GM12873 (cell line): Measurements from ENCODE around the gene NFIB.

Source experiments
- TF ChIP-seq, protein P1 (sequence below): IDR thresholded peaks from 2 replicates; pipeline ENCODE4 v1.5.1; 2012; ENCODE audit warnings: low read depth, mild to moderate bottlenecking, moderate library complexity, low read length, control low read depth; ENCODE audit not compliant: insufficient read depth; ENCODE audit errors: missing control alignments

Gene NFIB

DNA sequence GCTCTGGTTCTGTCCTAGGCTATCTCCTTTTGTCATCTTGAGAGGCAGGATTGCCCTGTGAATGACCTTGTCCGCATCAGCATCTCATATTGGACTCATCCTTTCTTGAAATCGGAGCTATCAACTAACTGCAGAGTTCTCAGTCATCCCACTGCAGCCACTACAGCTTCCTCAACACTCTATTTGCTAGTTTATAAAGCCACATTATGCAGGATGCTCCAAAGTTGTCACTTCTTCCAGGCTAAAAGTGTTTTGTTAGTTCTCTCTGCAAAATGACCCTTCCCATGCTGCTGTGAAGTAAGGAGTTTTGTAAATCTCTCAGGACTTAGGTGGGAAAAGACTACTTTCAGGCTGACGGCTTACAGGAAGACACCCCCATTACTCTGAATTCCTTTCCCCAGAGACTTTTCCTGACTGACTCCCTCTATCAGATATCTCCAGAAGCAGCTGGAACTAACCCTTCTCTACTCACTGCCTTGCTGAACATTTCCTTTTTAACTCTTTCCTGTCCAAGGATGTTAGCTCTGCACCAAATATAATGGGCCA, 257.6 kb downstream of the NFIB start:
- TF ChIP-seq, protein P1, sequence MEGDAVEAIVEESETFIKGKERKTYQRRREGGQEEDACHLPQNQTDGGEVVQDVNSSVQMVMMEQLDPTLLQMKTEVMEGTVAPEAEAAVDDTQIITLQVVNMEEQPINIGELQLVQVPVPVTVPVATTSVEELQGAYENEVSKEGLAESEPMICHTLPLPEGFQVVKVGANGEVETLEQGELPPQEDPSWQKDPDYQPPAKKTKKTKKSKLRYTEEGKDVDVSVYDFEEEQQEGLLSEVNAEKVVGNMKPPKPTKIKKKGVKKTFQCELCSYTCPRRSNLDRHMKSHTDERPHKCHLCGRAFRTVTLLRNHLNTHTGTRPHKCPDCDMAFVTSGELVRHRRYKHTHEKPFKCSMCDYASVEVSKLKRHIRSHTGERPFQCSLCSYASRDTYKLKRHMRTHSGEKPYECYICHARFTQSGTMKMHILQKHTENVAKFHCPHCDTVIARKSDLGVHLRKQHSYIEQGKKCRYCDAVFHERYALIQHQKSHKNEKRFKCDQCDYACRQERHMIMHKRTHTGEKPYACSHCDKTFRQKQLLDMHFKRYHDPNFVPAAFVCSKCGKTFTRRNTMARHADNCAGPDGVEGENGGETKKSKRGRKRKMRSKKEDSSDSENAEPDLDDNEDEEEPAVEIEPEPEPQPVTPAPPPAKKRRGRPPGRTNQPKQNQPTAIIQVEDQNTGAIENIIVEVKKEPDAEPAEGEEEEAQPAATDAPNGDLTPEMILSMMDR = no peak

DNA sequence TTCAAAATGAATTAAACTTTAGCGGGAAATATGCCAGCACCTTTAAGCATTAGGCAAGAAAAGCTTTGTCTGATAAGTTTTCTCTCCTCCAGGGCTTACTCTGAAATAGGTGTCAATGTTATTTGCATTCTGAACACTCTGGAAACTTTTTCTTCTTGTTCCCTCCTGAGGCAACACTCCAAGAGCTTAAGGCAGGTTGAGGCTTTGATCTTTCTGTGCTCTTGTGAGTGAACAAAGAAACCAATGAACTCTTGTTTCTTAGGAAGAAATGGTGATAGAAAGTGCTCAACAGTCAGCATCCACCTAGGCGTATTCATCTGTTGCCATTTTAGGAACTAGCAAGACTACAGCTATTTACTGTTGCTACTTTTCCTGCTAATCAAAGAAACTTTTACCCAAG, 259.8 kb downstream of the NFIB start:
- TF ChIP-seq, protein P1 = no peak

DNA sequence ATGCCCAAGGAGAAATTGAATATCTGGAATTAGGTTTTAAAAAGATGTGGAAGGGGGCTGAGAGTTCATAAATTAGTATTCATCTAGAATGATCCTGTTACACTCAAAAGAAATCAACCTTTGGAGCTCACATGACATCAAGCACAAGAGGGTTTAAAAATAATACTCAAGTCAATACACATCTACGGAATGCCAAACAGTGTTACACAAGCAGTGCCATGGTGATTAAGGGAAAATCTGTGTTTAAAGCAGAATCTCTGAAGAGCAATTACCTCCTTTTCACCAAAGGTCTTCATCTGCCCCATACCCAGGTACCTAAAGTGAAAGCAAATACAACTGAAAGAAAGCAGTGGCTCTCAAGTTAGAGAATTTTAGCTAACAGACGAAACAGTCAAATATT, 261.6 kb downstream of the NFIB start:
- TF ChIP-seq, protein P1 = no peak

DNA sequence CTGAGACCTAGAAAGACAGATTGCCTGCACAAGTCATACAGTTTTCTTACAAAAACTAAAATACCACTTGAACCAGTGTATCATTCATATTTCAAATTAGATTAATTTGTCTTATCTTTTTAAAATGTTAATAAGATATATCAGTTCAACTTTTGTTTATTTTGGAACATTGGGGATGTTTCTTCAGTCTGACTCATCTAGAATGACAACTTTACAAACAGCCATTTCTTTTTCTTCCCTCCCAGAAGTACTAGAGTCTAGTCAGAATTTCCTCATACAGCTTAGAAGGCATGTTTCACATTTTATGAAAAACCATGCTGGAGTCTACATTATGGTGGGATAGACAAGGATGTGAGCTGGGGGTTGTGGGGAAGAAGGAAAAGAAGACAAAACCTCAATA, 262.5 kb downstream of the NFIB start:
- TF ChIP-seq, protein P1 = no peak

DNA sequence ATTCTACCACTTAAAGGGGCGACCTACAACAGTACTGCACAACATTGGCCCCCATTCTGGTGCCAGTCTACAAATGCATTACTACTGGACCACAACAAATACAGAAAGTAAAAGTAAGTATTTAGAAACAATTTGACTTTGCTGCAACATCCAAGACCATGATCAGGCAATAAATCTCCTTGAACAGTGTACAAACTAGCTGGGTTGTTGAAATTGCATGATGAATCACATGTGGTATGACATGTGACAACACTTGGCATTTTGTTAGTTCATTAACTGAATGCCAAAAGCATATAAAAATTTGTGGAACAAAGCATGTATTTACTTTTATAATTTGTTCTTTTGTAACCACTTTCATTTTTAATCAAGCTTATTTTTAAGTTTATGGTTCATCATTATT, 270.5 kb downstream of the NFIB start:
- TF ChIP-seq, protein P1 = no peak

DNA sequence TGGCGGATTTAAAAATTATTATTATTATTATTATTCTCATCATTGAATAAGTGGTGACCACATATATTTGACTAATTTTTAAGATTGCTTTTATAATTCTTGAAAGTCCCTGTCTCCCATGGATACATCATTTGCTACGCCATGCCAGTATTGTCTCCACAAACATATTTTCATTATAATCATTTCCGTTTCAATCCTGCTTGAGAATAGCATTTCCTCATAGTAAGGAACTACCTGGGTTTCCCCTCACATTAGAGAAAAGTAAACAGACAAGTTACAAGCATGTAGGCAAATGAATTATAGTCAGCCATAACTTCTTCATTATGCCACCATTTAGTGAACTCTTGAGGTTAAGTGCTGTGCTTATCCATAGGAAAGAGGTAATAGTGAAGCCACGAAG, 276.6 kb downstream of the NFIB start:
- TF ChIP-seq, protein P1 = no peak

DNA sequence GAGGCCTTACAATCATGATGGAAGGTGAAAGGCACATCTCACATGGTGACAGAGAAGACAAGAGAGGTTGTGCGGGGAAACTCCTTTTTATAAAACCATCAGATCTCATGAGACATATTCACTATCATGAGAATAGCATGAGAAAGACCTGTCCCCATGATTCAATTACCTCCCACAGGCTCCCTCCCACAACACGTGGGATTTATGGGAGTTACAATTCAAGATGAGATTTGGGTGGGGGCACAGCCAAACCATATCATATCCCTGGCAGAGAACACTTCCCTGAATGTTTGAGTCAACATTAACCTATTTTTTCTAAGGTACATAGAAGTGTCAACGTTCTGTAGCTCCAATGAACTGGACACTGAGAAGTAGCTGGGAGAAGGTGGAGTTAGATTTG, 280.9 kb downstream of the NFIB start:
- TF ChIP-seq, protein P1 = no peak
